Measurements from ENCODE around the gene ATG7.
A peak's percentile ranks its signal among the peaks of the same experiment; 100 is the strongest.

The ATG7 gene

DNA sequence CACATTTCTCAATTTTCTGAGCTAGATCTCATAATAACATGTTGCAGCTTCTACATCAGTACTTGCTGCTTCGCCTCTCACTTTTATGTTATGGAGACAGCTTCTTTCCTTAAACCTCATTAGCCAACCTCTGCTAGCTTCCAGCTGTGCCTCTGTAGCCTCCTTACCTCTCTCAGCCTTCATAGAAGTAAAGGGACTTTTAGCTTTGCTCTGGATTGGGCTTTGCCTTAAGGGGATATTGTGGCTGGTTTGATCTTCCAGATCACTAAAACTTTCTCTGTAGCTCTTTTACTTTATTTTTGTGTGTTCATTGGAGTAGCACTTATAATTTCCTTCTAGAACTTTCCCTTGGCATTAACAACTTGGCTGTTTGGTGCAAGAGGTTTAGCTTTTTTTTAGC, 150.1 kb downstream of the ATG7 start:
- H3K4me3 ChIP-seq (ENCODE audit: low read depth in 1 of 2, low read length in 2 of 2), result no peak overlapping the region
- H3K36me3 ChIP-seq (ENCODE audit: insufficient read depth, low read length), result 0 out of 2 replicates have a peak, but pooled peaks cover 5% of the 10 kb centered on the region
- no peaks in the 10 kb centered on the region for H4K20me1 ChIP-seq (ENCODE audit: insufficient read depth, low read length)
- TF ChIP-seq EZH2 (IDR thresholded peaks at IDR 0.05; ENCODE audit: borderline replicate concordance, low read depth, low read length, severe bottlenecking), result no peak
- TF ChIP-seq, protein P1, sequence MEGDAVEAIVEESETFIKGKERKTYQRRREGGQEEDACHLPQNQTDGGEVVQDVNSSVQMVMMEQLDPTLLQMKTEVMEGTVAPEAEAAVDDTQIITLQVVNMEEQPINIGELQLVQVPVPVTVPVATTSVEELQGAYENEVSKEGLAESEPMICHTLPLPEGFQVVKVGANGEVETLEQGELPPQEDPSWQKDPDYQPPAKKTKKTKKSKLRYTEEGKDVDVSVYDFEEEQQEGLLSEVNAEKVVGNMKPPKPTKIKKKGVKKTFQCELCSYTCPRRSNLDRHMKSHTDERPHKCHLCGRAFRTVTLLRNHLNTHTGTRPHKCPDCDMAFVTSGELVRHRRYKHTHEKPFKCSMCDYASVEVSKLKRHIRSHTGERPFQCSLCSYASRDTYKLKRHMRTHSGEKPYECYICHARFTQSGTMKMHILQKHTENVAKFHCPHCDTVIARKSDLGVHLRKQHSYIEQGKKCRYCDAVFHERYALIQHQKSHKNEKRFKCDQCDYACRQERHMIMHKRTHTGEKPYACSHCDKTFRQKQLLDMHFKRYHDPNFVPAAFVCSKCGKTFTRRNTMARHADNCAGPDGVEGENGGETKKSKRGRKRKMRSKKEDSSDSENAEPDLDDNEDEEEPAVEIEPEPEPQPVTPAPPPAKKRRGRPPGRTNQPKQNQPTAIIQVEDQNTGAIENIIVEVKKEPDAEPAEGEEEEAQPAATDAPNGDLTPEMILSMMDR (IDR thresholded peaks at IDR 0.05; ENCODE audit: borderline replicate concordance, extremely low read depth, low read length, poor library complexity, severe bottlenecking), result no peak
- no peaks in the 10 kb centered on the region for H3K27me3 ChIP-seq (ENCODE audit: insufficient read depth, low read length, poor library complexity)
- no peak overlapping the region for H3K9ac ChIP-seq (ENCODE audit: low read depth, low read length)
- no peak overlapping the region for H2AFZ ChIP-seq (ENCODE audit: low read depth, low read length)
- DNase-seq, result no peak
- H3K4me1 ChIP-seq (ENCODE audit: insufficient read depth, low read length), result no peaks in the 10 kb centered on the region
- no peak overlapping the region for H3K4me2 ChIP-seq (ENCODE audit: insufficient read depth, low read length)
- peak; percentile 65 for ATAC-seq (ENCODE audit: insufficient read depth, low read depth)
- no peaks in the 10 kb centered on the region for H3K9me3 ChIP-seq (ENCODE audit: insufficient read depth, low read length, severe bottlenecking)
- no peaks in the 10 kb centered on the region for H3K79me2 ChIP-seq (ENCODE audit: insufficient read depth, low read length)
- no peak overlapping the region for H3K27ac ChIP-seq (ENCODE audit: low read length)

DNA sequence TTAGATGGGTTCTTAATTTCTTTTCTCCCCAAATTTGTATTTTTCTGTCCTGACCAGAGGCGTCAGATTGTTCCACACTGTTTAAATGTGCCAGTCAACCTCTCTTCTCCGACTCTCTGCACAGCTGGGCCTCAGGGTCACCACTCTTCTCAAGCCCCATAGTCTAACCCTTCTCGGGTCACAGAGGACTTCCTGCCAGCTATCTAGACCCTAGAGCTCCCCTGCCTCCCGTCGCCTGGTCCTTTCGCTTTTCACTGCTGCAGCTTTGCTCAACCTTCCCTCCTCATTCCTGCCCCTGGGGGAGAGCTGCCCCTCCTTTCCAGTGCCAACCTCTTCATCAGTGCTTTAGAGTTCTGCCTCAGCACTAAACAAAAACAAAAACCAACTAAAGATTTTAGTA, 151.7 kb downstream of the ATG7 start:
- Histone ChIP-seq H3K9me3 (ENCODE audit: insufficient read depth, low read length, severe bottlenecking) (no peaks in the 10 kb centered on the region), H3K27me3 (ENCODE audit: insufficient read depth, low read length, poor library complexity) (no peaks in the 10 kb centered on the region), H3K4me3 (ENCODE audit: low read depth in 1 of 2, low read length in 2 of 2) (no peak overlapping the region), H2AFZ (ENCODE audit: low read depth, low read length) (no peak overlapping the region), H3K36me3 (ENCODE audit: insufficient read depth, low read length) (0 out of 2 replicates have a peak, but pooled peaks cover 5% of the 10 kb centered on the region), H4K20me1 (ENCODE audit: insufficient read depth, low read length) (no peaks in the 10 kb centered on the region), H3K9ac (ENCODE audit: low read depth, low read length) (no peak overlapping the region), H3K4me2 (ENCODE audit: insufficient read depth, low read length) (no peak overlapping the region), H3K4me1 (ENCODE audit: insufficient read depth, low read length) (no peaks in the 10 kb centered on the region), H3K27ac (ENCODE audit: low read length) (no peak overlapping the region), H3K79me2 (ENCODE audit: insufficient read depth, low read length) (no peaks in the 10 kb centered on the region)
- DNase-seq (peak; percentile 14), ATAC-seq (ENCODE audit: insufficient read depth, low read depth) (peak; percentile 61; the same call in 2 of the 3 replicates)
- no peak for TF ChIP-seq EZH2 (IDR thresholded peaks at IDR 0.05; ENCODE audit: borderline replicate concordance, low read depth, low read length, severe bottlenecking)
- TF ChIP-seq, protein P1 (IDR thresholded peaks at IDR 0.05; ENCODE audit: borderline replicate concordance, extremely low read depth, low read length, poor library complexity, severe bottlenecking), result no peak

DNA sequence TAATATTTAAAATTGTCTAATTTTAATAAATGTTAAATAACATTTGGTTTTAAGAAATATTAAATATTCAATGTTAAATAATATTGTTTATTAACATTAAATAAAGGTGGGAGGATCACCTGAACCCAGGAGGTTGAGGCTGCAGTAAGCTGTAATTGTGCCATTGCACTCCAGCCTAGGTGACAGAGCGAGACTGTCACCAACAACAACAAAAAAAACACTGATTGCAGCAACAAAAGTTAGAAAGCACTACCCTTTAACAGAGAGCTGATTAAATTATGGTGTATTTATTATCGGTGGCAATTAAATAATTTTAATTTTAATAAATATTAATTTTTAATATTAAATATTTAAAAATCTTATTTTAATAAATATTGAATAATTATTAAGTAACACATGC, 152.1 kb downstream of the ATG7 start:
- no peak overlapping the region for H3K9ac ChIP-seq (ENCODE audit: low read depth, low read length)
- H3K27ac ChIP-seq (ENCODE audit: low read length), result no peak overlapping the region
- H4K20me1 ChIP-seq (ENCODE audit: insufficient read depth, low read length), result no peaks in the 10 kb centered on the region
- ATAC-seq (ENCODE audit: insufficient read depth, low read depth) (no peak), DNase-seq (no peak)
- H3K4me2 ChIP-seq (ENCODE audit: insufficient read depth, low read length), result no peak overlapping the region
- no peaks in the 10 kb centered on the region for H3K27me3 ChIP-seq (ENCODE audit: insufficient read depth, low read length, poor library complexity)
- H2AFZ ChIP-seq (ENCODE audit: low read depth, low read length), result no peak overlapping the region
- no peak overlapping the region for H3K4me3 ChIP-seq (ENCODE audit: low read depth in 1 of 2, low read length in 2 of 2)
- H3K9me3 ChIP-seq (ENCODE audit: insufficient read depth, low read length, severe bottlenecking), result no peaks in the 10 kb centered on the region
- TF ChIP-seq, protein P1 (IDR thresholded peaks at IDR 0.05; ENCODE audit: borderline replicate concordance, extremely low read depth, low read length, poor library complexity, severe bottlenecking), result no peak
- no peak for TF ChIP-seq EZH2 (IDR thresholded peaks at IDR 0.05; ENCODE audit: borderline replicate concordance, low read depth, low read length, severe bottlenecking)
- 0 out of 2 replicates have a peak, but pooled peaks cover 5% of the 10 kb centered on the region for H3K36me3 ChIP-seq (ENCODE audit: insufficient read depth, low read length)
- no peaks in the 10 kb centered on the region for H3K79me2 ChIP-seq (ENCODE audit: insufficient read depth, low read length)
- no peaks in the 10 kb centered on the region for H3K4me1 ChIP-seq (ENCODE audit: insufficient read depth, low read length)

DNA sequence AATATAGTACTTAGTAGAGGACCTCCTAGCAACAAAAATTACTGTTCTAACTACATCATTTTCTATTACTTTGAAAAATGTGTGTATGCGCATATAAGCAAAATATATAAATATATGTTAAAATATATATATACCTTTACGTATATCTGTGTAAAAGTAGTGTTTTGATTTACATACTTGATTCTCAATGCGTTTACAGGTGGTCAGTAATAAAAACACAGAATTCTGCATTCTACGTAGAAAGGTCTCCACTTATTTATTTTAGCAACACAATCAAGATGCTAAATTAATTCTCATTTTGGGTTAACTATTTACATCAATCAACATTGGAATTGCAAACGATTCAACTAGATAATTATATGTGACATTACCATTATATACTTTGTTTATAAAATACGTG, 158.0 kb downstream of the ATG7 start:
- Histone ChIP-seq H3K9me3 (ENCODE audit: insufficient read depth, low read length, severe bottlenecking) (no peaks in the 10 kb centered on the region), H3K4me2 (ENCODE audit: insufficient read depth, low read length) (no peak overlapping the region), H3K4me1 (ENCODE audit: insufficient read depth, low read length) (no peaks in the 10 kb centered on the region), H2AFZ (ENCODE audit: low read depth, low read length) (no peak overlapping the region), H3K36me3 (ENCODE audit: insufficient read depth, low read length) (0 out of 2 replicates have a peak, but pooled peaks cover 5% of the 10 kb centered on the region), H3K79me2 (ENCODE audit: insufficient read depth, low read length) (no peaks in the 10 kb centered on the region), H3K4me3 (ENCODE audit: low read depth in 1 of 2, low read length in 2 of 2) (no peak overlapping the region), H3K9ac (ENCODE audit: low read depth, low read length) (no peak overlapping the region), H4K20me1 (ENCODE audit: insufficient read depth, low read length) (no peaks in the 10 kb centered on the region), H3K27ac (ENCODE audit: low read length) (no peak overlapping the region), H3K27me3 (ENCODE audit: insufficient read depth, low read length, poor library complexity) (no peaks in the 10 kb centered on the region)
- ATAC-seq (ENCODE audit: insufficient read depth, low read depth), result no peak
- no peak for DNase-seq
- TF ChIP-seq EZH2 (IDR thresholded peaks at IDR 0.05; ENCODE audit: borderline replicate concordance, low read depth, low read length, severe bottlenecking), result no peak
- TF ChIP-seq, protein P1 (IDR thresholded peaks at IDR 0.05; ENCODE audit: borderline replicate concordance, extremely low read depth, low read length, poor library complexity, severe bottlenecking), result no peak
